GM21515 (cell line): ENCODE measurements around the gene SSBP3.
"Not testable (repeated sequence)": the region's sequence is repeated elsewhere in the genome, so short reads cannot be mapped to it uniquely, and the experiment has no call there.

Source experiments
- ATAC-seq: cut with Tn5 transposase; IDR thresholded peaks from one replicate; pipeline ENCODE4 v1.9.1; 2021; ENCODE audit not compliant: unreplicated experiment

SSBP3 gene

GRCh38 chr1:54253480-54253879 is 152.7 kb downstream of the SSBP3 start:
- no peak for ATAC-seq

- no peak for ATAC-seq
These were observed 153.7 kb downstream of the SSBP3 start for GRCh38 chr1:54252371-54252936.

GRCh38 chr1:54250670-54251069 is 155.5 kb downstream of the SSBP3 start:
- no peak for ATAC-seq

DNA sequence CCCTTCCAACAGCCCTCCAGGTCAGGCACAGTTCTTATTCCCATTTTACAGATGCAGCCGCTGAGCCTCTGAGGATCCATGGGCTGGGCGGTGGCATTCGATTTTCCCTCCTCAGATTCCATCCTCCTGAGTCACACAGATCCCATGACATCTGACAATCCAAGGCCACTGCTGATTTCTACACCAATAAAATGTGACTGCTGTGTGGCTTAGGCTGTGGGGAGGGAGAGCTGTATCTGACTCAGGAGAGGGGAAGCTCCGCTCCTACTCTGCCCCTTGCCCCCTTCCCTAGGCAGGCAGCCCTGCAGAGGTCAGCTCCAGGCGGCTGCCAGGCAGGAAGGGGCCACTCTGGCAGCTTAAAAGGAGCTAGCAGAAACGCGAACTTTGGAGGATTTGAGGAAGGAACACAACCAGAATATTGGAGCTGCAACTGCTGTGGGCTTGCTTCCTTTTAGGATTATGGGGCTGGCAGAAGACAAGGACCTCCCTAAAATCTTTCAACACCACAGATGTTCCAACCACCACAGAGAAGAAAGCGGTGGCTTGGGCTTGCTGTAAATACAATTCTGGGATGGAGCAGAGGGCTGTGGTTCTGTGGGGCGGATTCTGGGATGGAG is 156.3 kb downstream of the SSBP3 start:
- ATAC-seq, result no peak

DNA sequence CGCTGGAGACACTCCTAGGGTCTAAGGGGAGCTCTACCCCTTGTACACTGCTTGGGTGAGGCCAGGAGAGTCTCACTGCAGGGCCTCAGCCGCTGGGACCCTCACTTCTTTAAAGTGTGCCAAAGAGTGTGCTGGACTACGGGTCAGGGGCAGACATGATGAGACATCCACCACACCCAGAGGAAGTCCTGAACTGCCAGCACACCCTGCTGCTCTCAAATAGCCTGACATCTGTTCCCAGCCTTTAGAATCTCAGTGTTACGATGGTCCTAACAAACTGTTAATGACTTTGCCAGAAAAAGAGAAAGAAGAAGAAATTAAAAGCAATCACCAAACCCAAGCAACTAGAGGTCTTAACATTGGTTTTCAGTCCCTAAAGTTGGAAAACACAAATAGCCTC is 157.2 kb downstream of the SSBP3 start:
- no peak for ATAC-seq

GRCh38 chr1:54247863-54248515 is 158.2 kb downstream of the SSBP3 start:
- ATAC-seq, result no peak

- no peak for ATAC-seq
These were observed 160.0 kb downstream of the SSBP3 start for GRCh38 chr1:54246116-54246721.

DNA sequence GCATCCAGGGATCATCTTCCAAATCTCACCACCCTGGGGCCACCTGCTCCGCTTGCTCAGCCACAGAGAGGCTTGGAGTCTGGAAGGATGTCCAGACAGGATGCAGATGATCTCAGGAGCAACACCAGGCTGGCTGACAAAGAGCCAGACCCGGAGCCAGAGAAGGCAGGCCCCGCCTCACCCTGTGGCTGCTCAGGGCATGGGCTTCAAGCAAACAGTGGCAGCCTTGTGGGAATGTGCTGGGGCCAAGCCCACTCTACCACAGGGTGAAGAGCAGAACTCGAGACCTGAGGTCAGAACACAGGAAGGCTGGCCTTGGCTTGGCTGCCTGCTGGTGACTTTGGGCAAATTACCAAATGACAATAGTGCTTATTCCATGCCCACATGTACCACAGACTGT is 160.7 kb downstream of the SSBP3 start:
- ATAC-seq, result no peak

DNA sequence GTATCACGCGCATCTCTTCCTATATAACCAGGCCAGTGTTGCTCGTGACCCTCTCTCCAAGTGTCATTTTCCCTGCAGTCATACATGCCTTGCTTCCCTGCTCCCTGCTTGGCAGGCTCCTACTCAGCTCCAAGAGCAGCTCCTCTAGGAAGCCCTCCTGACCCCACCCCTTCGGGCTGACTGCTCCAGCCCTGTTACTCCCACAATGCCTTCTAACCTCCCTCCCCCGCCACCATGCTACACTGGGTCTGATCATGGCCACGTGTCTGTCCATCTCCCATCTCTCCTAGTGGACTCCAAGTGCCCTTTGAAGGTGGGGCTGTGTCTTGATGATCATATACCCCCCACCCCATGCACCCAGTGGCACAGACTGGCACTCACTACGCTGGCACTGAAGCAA is 161.5 kb downstream of the SSBP3 start:
- no peak for ATAC-seq

DNA sequence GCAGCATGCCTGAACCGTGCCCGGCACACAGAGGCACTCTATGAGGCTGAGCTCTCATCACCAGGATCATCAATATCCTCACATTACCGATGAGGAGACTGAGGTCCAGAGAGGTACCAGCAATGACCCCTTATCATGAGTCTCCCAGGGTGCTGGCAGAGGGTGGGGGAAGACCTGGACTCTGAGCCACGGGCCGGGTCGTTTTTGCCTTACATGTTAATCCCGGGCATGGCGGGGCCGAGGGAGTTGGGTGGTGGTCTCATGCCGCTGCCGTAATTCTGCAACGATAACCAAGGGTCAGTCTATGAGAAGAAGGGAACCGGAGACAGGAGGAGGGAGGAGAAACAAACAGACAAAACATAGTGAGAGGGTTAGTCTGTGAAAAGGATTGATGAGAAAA is 163.2 kb downstream of the SSBP3 start:
- ATAC-seq, result no peak

DNA sequence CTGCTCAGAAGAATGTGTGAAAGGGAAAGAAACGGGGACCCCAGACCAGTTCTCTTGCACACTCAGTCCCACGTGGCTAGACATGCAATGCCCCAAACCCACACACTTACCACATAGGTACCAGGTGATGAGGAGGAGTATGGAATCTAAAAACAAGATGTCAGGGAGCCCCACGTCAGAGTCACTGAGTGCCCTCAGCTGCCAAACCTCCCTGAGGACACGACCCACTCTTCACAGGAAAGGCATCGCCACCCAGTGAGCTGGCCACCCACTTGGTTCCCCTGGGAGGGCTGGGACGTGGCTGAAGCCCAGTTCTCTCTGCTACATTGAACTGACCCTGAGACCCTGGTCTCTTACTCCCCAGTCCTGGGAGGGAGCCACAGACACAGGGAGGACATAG is 164.8 kb downstream of the SSBP3 start:
- no peak for ATAC-seq

DNA sequence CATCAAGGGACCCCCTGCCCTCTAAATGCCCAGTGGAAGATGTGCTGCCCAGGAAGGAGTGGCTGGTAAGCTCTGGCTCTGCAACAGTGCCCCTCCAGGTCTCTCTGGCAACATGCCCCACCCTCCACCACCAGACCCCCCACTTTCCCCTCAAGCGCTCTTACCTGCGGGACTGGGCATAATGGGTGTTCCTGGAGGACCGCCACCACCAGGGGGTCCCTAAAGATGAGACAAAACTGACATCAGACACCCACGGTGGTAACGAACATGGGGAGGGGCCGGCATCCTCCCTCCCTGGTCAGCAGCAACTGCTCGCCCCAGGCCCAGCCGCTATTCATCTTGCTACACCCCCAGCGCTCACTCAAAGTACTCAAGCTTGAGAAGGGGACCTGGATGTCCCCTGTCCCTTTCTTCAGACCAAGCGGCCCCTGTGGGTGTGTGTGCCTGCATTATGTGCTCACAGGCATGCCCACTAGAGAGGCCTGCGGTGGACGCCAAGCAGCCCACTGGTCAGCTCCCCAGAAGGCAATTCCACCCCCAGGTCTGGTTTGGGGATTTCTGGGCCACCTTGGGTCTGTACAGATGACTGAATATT is 165.4 kb downstream of the SSBP3 start:
- no peak for ATAC-seq

DNA sequence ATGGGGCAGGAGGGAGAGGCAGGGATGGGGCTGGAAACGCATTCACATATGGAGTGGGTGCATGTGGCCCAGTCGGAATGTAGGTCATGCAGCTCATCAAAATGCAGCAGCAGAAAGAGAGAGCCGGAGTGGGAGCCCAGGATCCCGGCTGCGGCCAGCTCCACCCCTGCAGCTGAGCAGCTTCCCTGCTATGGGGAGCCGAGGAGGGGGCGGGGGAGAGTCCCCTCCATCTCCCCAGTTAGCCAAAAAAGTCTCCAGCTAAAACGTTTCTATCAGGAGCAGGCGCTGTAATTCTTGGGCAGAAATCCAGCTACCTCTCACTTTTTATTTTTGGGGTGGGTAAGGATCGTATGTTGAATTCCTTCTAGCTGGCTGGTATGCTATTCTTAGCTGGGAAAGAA is 166.6 kb downstream of the SSBP3 start:
- ATAC-seq, result no peak

DNA sequence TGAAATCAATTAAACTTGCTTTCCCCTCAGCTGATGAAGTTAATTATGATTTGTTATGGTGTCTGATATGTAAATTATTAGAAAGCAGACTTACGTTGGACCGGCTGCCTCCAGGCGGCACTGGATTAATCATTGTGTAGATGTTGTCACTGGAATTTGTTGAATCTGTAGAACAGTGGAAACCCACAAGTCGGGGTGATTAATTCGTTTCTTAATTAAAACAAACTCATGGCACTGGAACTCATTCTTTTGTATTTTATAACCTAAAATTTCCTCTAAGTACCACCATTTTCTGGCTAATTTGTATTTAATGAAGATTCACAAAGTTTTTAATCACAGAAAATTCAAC is 167.2 kb downstream of the SSBP3 start:
- ATAC-seq, result no peak

DNA sequence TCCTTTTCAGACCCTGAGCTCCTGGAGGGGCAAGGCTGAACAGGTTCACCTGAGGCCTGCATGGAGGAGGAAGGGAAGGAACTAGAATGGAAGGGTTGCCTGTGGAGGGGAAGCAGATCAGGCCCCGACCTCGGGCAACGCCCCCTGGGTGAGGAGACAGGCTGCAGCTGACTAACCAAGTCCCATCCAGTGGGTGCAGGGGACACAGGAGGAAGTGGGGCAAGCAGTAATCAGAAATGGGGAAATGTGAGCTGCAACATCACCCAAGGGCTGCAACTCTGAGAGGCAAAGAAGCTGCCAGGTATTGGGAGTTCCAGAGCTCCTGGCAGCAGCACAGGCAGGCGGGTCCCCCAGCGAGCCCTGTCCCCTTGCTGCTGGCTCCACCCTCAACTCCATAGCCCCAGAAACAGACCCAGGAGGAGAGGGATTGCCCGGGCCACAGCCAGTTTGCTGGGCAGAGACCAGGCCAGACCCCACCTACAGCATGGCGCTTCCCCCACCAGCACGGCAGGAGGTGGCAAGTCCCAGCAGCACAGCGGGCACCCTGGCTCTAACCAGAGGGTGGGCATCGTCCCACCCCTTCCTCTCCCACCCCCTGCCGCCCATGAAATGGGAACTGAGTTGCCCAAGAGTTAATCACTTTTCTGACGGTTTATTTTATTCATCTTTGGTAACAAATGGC is 167.7 kb downstream of the SSBP3 start:
- ATAC-seq, result no peak

DNA sequence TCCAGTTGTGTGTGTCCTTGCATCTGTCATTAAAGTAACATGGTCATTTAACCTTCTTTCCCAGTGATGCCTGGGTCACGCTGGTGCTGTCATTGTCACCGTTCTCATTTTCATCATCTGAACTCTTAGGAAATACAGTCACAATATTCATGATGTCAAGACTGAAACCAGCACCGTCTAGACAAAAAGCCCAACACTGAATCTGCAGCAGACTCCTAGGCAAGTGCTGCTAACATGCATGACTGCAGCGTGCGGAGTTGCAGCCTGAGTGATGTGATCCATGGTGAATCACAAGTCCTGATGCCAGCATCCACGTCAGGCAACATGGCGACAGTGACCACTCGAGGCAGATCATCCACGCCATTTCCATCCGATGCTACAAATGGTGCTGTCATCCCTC is 168.6 kb downstream of the SSBP3 start:
- no peak for ATAC-seq

- no peak for ATAC-seq
These were observed 171.9 kb downstream of the SSBP3 start for GRCh38 chr1:54234284-54234683.

- not testable (repeated sequence) for ATAC-seq
These were observed 173.0 kb downstream of the SSBP3 start for GRCh38 chr1:54233196-54233595.

DNA sequence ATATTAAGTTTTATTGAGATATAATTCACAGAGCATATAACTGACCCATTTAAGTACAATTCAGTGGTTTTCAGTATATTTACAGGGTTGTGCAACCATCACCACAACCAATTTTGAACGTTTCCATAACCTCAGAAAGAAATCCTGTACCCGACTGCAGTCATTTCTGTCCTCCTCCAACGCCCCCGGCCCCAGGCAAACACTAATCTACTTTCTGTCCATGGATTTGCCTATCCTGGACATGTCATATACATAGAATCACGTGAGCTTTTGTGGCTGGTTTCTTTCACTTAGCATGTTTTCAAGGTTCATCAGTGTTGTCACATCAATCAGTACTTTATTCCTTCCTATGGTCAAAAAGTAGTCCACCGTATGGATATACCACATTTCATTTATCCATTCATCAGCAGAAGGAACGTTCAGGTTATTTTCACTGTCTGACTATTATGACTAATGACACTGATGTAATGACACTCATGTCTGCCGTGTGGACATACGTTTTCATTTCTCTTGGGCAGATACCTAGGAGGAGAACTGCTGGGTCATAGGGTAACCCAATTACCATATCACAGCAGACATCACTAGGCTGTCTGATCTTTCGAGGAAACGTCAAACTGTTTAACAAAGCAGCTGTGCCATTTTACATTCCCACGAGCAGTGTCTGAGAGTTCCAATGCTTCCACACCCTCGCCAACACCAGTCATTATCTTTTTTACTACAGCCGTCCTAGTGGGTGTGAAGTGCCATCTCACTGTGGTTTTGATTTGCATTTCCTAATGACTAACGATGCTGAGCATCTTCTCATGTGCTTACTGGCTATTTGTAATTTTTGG is 175.5 kb downstream of the SSBP3 start:
- no peak for ATAC-seq

- ATAC-seq, result no peak
These were observed 176.8 kb downstream of the SSBP3 start for GRCh38 chr1:54229281-54229891.
